Lung microvascular endothelial cell (primary cell): Measurements from ENCODE around the gene ATP13A2. TPM values are rescaled to one million over a fixed set of nuclear protein-coding genes. Genes with fewer than 3 reads are reported as not detected.
A peak's percentile ranks its signal among the peaks of the same experiment; 100 is the strongest.

Experiments
- DNase-seq, 2 donors: peaks; one replicate each; pipeline versions ENCODE4 v3.0.0 to v3.0.0-alpha.2; 2010; ENCODE audit warnings: low read depth in 2 of 2
- total RNA-seq: library from RNA; depleted of rRNA; stranded (reverse); fragments of >200 nt; gene quantifications from 2 replicates; pipeline ENCODE4 v1.2.1, GENCODE V29; 2014

The ATP13A2 gene
- total RNA-seq, 1 donor from 2014 or later = 44.6 TPM

DNA sequence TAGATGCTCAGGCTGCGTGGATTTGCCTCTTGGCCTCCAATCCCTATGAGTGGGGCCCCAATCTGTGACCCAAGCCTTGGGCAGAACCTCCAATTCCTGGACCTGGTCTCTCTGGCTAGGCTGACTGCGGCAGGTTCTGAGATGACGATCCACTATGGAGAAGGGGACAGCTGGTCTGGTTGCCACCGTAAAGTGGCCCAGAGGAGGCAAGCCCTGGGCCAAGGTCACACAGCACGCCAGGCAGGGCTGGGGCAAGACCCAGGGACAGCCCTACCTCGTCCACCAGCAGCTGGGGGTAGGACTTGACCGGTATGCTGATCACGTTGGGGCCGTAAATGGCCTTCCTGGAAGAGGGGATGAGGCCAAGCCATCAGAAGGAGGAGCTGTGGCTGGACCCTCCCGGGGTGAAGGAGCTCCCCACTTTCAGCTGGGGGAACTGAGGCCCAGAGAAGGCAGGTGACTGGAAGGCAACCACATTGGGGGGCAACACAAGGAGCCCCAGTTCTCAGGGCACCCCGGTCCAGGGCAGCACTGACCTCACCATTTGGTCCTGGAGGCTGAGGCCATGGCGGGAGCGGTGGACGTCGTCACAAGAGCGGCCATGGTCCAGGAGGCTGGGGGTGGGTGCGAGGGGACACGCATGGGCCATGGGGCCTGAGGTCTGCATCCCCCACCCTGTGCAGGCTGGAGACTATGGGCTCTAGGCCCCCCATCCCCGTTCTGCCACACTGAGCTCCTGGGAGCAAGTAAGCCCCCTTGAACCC, 9.8 kb downstream of the ATP13A2 start:
- no peak for DNase-seq

DNA sequence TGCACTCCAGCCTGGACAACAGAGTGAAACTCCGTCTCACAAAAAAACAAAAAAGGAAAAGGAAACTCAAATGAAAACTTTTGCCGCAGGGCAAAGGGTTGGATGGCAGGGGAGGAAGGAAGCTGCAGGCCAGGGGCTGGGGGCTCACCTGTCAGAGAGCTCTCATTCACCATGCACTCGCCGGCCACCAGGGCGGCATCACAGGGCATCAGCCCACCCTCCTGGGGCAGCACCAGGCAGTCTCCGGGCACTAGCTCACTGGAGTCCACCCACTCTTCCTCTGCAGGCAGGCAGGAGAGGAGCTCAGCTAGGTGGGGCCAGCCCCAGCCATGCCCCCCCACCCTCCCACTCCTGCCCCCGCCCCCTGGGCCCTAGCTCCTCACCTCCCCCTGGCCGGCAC, 11.9 kb downstream of the ATP13A2 start:
- no peak for DNase-seq

DNA sequence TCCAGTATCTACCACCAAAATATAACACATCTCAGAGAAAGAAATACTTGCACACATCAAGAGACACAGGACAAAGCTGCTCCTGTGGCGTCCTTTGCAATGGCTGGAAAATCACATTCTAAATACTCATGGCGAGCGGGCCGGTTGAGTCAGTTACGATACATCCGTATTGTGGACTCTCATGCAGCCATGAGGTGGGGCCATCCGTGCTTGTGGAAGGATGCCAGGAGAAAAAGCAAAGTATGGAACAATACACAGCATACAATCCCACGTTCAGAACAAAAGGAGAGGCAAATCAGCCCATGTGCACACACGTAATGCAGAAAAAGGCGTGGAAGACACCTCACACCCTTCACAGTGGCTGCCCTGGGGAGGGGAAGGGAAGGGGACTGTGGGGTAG, 13.1 kb downstream of the ATP13A2 start:
- DNase-seq = peak; percentile 34 to 53

DNA sequence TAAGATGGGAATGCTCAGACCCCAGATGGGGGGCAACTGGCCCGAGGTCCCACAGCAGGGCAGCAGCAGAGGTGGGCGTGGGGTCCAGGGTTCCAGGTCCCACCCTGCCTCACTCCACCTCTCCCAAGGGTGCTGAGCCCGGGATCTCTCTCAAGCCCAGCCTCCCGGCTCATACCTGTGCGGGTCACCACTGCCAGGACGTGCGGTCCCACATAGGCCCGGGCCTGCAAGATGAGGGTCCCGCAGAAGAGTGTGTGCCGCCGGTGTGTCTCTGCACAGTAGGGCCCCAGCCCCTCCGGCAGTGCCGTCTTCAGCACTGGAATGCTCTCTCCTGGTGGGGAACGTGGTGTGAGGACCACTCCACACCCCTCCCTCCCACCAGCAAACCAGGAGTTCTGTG, 14.9 kb downstream of the ATP13A2 start:
- DNase-seq = no peak

DNA sequence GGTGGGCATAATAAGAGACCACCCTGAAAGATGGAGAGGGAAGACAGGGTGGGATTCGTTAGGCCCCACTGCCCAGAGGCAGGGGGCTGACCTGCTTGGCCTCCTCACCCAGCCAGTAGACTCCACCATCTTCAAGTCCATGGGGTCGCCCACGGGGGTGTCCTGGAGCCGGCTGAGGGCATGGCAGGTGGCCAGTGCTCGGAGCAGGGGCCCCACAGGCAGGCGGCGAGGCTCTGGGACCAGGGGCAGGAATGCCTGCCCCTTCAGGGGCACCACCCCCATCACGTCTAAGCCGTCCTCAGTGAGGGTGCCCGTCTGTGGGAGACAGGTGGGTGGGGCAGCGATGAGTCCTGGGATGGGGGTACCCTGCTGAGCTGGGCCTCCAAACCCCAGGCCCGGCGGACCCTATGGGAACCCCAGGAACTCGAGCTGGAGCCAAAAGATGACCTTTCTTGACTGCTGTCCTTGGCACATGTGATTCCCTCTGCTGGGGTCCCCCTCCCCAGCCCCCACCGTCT, 18.1 kb downstream of the ATP13A2 start:
- no peak for DNase-seq

DNA sequence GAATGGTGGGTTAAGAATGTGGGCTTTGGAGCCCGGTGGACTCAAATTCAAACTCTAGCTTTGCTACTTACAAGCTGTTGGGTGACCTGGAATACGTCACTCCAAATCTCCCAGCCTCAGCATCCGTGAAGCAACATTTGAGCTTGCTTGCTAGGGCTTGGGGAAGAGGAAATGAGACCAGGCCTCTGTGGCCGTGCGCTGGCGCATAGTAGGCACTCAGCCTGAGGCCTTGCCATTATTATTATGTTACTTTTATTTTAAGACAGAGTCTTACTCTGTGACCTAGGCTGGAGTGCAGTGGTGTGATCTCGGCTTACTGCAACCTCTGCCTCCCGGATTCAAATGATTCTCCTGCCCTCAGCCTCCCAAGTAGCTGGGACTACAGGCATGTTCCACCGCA, 19.1 kb downstream of the ATP13A2 start:
- no peak for DNase-seq

DNA sequence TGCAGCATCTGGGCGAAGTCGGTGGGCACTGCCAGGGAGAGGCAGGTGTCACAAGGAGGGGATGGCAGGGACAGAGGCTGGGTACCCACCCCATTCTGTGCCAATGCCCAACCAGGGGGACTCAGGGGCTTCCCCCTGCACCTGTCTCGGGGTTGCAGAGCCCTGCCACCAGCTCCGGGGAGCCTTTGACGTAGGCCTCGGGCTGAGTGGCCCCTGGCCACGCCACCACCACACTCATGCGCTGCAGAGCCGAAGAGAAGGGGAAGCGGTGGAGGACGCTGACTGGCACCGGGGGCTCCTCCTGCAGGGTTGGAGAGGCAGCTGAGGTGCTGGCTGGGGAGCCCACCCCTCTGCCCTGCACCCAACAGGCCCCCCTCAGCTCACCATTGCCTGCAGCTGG, 19.6 kb downstream of the ATP13A2 start:
- DNase-seq = no peak

DNA sequence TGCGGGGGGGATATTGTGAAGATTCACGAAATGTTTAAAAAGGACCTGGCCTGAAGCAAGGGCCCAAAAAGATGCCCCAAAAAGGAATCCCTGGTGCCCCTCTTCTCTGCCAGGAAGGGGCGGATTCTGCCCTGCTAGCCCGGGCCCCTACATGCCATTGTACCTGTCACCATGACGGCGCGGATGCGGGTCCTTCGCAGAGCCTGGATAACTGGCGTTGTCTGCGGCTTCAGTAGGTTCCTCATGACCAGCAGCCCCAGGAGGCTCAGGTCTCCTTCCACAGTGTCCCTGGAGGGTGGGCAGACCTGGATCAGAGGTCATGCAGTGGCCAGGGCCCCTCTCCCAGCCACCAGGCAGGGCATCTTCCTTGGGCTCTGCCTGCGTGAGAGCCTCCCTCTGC, 20.2 kb downstream of the ATP13A2 start:
- DNase-seq = no peak

DNA sequence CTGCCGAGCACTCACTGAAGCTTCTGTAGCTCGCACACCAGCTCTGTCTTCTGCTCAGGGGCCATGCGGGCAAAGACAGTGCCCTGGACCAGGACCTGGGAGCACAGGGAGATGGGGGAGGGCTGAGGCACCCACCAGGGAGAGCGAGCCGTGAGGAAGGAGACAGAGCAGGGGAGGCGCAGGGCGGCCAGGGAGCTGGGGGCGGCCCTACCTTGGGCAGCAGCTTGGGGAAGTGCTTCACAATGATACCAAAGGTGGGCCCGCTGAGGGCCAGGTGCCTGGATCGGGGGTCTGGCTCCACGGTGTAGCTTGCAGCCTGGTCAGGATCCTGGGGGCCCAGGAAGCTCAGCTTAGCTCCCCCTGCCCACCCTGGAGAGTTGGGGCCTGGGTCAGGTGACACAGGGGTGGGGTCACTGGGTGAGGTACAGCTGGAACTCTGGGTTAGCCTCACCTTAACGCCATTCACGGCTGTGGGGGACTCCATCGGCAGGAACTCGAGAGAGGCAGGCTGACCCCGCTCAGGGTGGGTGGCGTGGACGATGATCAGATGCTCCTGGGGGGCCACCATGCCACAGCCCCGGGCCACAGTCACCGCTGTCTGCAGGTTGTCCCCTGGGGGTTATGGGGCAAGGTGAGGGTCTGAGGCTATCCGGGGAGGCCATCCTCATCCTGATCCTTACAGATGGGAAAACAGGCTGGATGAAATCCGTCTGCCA, 21.9 kb downstream of the ATP13A2 start:
- no peak for DNase-seq

DNA sequence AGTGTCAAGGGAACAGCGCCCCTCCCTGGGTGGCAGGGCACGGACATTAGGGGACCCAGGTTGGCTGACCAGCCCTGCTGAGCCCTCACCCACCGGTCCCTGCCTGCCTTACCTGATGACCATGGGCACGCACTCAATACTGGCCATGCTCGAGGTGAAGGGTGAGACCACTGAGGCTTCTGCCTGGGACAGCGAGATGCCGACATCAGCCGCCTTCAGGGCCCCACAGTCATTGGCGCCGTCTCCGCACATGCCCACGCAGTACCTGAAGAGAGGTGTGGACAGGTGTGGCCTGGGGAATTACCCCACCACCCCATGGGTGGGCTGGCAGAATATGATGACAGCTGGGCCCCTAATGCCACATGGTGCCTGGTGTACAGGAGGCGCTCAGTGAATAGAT, 23.5 kb downstream of the ATP13A2 start:
- no peak for DNase-seq

DNA sequence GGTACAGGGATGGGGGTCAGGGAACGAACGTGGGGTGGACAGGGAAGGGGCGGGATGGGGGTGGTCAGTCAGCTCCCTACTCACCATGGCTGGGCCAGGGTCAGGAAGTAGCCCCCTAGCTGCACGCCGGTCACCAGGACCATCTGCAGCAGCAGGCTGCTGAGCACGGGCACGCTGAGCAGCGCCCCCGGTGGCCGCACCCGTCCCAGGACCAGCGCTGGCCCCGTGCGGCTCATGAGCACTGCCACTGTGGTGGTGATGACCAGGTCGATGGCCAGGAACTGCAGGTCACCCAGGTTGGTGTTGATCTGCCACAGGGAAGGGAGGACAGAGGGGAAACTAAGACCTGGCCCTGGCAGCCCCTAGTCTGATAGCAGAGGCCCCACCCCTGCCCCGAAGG, 24.8 kb downstream of the ATP13A2 start:
- DNase-seq = no peak

DNA sequence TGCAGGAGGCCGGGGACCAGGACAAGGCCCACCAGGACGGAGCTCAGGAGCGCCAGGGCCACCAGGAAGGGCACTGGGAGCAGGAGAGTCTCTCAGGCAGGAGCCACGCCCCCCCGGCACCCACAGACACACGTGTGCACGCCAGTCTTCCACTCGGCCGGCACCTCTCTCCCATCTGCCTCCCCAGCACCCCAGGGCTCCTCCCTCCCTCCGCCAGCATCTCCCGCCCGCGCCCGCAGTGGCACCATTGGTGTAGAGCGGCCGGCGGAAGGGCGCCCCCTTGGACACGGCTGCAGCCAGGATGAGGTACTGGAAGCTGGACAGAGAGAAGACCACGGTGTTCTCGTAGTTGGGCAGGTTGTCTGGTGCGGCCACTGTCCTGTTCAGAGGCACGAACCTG, 25.2 kb downstream of the ATP13A2 start:
- DNase-seq = no peak

DNA sequence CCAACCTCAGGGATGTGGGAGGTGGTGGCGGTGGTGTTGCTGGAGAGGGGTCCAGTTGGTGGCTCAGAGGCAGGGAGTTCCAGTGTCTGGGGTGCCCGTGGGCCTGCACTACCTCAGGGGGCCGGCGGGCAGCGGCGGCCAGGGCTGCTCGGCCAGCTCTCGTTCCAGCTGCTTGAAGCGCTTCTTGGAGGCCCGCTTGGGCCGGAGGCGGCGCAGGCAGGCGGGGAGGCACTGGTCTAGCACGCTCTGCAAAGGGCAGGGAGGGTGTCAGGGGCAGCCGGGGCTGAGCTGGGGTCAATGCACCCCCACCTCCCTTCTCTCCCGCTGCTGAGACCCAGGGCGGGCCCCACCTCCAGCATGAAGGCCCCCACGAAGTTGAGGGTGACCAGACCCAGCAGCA, 25.6 kb downstream of the ATP13A2 start:
- no peak for DNase-seq

DNA sequence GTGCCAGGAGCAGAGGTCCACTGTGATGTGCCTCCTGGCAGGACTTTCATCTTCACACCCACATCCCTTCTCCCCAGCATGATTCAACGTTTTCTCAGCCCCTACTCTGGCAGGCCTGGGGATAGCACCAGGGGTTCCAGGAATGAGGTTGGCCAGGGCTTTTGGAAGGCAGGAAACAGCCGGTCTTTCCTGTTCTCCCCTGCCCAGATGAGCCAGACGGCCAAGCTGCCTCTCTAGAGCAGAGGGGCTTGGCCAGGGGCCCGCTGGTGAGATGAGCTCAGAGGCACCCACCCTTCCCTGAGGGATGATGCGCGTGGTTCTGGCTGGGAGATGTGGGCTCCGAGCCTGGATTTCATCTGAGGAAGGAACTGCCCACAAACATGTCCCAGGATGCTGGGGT, 27.0 kb downstream of the ATP13A2 start:
- peak; percentile 92 to 93 for DNase-seq

DNA sequence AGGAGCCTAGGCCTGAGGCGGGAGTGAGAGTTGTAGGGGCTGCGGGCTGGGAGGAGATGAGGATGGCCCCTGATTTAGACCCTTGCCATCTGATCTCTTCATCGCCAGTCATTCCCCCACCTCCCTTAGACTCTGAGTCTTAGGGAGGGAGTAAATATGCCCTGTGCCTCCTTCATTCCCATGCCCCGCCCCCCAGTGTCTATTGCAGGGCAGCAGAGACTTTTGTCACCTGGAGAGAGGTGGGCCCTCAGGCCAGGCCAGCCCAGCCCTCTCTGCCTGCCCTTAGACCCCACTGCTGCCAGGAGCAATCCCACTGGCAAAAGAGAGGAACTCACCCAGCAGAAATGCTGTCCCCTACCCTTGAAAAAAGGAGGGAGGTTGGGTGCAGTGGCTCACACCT, 28.1 kb downstream of the ATP13A2 start:
- DNase-seq = no peak

DNA sequence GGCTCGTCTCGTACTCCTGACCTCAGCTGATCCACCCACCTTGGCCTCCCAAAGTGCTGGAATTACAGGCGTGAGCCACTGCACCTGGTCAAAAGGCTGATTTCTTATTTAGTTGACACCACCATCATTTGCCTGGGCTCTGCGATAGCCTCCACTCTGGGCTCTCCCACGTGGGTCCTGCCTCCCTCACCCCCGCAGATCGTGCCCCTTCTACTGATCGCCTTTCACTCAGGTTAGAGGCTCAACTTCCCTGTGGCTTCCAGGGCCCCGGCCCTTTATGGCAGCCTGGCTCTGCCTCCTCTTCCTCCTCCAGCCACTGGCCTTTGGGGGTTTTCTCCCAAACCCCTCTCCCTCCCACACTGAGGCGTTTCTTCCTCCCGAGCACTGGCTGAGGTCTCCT, 28.8 kb downstream of the ATP13A2 start:
- DNase-seq = no peak

DNA sequence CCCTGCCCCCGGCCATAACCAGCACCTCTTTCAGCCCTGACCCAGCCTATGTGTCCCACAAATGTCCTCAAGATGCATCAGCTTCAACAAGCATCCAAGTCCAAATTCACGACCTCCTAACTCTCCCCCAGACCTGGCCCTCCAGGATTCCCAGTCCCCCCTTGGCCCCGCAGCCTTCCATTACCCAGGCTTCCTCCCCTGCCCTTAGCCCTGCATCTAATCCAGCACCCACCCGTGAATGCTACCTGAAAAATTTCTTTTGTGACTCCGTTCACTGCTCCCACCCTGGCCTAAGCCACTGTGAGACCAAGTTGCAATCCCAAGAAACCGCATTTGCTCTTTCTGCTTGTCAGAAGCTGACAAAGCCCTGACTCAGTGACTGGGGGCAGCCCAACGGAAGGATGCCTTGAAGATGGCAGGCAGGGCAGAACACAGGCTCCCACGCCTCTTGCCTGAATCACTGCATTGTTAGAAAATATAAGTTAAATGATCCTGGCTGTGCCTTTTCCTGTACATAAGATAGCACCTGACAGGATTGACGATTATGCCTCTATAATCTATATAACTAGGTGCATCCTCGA, 30.4 kb downstream of the ATP13A2 start:
- DNase-seq = peak in 1 of 2 donors; percentile 79

DNA sequence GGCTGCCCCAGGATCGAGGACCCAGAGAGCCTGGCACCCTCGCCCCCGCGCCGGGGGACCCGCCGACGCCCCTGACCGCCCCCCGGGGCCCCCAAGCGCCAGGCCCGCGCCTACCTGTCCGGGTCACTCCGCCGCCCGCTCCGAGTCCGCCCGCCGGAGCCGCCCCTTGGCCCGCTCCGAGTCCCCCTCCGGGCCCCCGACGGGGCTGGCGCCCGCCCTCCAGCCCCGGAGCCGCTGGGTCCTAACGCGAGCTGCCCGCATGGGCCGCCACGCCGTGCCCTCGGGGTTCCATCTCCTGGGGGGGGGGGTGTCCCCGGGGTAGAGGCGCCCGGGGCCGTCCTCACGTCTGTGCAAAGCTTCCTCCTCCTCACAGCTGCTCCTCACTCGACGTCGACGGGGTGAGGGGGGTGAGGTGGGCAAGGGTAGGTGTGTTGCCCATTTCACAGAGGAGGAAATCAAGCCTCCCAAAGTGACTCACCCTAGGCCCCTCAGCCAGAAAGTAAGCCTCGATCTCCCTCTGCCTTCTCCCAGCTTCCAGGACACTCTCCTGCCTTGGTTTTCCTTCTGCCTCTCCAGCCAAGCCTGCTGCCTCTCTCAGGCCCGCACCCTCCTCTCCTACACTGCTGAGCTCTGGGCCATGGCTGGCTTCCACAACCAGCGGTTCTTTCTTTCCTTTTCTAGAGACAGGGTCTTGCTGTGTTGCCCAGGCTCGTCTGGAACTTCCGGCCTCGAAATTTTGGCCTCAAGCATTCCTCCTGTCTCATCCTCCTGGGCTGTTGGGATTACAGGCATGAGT, 31.1 kb downstream of the ATP13A2 start, which contains the start of gene MFAP2:
Gene MFAP2 (minus strand): TSS at position 148 of the 796 bp plus-strand sequence. CDS start 2,347 bp downstream, outside the sequence.
- DNase-seq = peak in 1 of 2 donors; percentile 46

DNA sequence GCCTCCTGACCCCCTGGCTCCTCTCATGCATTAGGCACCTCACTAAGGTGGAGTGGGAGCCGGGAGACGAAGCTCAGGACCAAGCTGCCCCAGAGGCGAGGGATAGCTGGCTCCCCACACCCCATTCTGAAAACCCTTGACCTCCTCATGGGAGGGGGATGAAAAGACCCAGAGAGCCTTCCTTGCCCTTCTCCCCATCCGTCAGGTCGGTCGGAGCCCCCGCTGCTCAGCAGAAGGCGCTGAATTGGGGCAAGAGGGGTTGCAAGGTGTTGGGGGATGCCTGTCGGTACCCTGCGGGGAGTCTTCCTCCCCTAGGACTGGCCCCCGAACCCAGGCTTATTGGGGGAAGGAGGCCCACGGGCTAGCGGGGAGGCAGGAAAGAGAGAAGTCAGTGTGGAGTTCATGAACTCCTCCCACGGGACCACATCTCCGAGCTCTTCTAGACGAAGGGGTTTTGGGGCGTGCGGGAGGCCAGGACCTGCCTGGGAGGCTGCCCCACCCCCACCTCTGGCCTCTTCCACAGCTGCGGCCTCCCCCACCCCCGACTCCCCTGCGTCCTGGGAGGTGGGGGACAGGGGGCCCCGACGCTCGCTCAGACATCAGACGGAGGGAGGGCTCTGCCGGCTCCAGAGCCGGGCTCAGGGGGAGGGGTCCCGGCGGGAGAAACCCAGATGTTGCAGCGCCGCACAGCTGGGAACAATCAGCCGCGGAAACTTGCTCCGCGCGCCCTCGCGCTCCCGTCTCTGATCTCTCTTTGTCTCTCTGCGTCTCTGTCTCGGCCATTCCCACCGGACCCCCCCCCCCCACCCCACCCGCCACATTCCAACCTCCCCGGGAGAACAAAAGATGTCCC, 32.0 kb downstream of the ATP13A2 start:
- peak in 1 of 2 donors; percentile 31 for DNase-seq
